Measurements from ENCODE around the gene BRD7.

BRD7 gene

DNA sequence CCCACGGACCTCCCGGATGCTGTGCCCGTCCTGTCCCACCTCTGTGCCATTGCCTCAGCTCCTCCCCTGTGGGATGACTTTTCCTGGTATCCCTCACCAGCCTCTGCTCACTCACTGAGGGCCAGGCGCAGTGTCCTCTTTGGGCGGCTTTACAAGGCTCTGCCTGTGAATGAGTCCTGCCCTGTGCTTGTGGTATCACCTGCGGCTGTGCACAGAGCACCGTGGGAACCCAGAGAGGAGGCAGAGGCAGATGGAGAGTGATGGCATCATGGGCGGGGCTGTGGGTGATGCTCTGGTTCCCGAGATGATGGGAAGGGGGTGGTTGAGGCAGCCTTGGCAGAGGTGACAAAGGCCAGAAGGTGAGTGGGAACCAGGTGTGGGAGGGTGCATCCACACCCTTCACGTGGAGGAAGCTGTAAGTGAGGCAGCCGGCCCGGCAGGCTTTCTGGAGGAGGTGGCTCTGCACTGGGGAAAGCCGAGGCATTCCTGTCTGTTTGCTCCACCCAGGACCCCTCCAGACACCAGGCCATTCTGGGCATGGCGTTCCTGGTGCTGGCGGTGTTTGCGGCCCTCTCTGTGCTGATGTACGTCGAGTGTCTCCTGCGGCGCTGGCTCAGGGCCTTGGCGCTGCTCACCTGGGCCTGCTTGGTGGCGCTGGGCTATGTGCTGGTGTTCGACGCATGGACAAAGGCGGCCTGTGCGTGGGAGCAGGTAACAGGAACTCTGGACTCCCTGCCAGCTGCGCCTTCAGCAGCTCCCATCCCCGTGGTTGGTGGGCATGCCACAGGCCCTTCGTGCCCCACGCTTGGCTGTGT lies 78.6 kb downstream of the BRD7 start:
- no peak for DNase-seq (ENCODE audit: extremely low read depth, insufficient read length)
- TF ChIP-seq, protein P1, sequence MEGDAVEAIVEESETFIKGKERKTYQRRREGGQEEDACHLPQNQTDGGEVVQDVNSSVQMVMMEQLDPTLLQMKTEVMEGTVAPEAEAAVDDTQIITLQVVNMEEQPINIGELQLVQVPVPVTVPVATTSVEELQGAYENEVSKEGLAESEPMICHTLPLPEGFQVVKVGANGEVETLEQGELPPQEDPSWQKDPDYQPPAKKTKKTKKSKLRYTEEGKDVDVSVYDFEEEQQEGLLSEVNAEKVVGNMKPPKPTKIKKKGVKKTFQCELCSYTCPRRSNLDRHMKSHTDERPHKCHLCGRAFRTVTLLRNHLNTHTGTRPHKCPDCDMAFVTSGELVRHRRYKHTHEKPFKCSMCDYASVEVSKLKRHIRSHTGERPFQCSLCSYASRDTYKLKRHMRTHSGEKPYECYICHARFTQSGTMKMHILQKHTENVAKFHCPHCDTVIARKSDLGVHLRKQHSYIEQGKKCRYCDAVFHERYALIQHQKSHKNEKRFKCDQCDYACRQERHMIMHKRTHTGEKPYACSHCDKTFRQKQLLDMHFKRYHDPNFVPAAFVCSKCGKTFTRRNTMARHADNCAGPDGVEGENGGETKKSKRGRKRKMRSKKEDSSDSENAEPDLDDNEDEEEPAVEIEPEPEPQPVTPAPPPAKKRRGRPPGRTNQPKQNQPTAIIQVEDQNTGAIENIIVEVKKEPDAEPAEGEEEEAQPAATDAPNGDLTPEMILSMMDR (IDR thresholded peaks at IDR 0.05; ENCODE audit: insufficient read depth, low read length, poor library complexity, severe bottlenecking) = no peak
- no peak overlapping the region for H3K4me3 ChIP-seq (replicated peaks; ENCODE audit: low read depth, low read length)
- H3K36me3 ChIP-seq (ENCODE audit: control insufficient read depth, insufficient read depth, low read length) = peaks cover 49% of the 10 kb centered on the region
- no peaks in the 10 kb centered on the region for H3K27me3 ChIP-seq (replicated peaks; ENCODE audit: control insufficient read depth, insufficient read depth, low read length)

DNA sequence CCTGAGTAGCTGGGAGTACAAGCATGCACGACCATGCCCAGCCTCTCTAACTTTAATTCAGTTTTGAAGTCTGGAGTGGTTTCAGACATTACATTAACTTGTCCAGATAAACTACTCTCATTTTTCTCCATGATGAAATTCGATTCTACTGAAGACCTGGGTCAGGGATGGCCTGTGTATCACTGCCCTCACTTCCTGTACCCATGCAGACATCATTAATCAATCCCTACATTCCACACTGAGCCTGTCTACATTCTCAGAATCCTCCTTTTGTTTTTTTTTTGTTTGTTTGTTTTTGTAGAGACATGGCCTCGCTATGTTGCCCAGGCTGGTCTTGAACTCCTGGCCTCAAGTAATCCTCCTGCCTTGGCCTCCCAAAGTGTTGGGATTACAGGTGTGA lies 79.9 kb downstream of the BRD7 start:
- no peak overlapping the region for H3K4me3 ChIP-seq (replicated peaks; ENCODE audit: low read depth, low read length)
- no peaks in the 10 kb centered on the region for H3K27me3 ChIP-seq (replicated peaks; ENCODE audit: control insufficient read depth, insufficient read depth, low read length)
- no peak for DNase-seq (ENCODE audit: extremely low read depth, insufficient read length)
- TF ChIP-seq, protein P1 (IDR thresholded peaks at IDR 0.05; ENCODE audit: insufficient read depth, low read length, poor library complexity, severe bottlenecking) = no peak
- peaks cover 44% of the 10 kb centered on the region for H3K36me3 ChIP-seq (ENCODE audit: control insufficient read depth, insufficient read depth, low read length)

DNA sequence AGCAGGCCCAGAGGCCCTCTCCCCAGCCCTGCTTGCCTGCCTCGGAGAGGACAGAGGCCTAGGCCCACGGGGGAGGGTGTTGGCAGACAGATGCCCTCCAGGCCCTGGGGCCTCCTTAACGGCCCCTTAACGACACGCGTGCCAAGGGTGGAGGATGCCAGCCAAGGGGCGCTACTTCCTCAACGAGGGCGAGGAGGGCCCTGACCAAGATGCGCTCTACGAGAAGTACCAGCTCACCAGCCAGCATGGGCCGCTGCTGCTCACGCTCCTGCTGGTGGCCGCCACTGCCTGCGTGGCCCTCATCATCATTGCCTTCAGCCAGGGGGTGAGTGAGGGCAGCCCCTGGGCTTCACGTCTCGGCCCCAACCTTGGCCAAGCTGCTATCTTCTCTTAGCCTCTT lies 80.8 kb downstream of the BRD7 start:
- no peak for DNase-seq (ENCODE audit: extremely low read depth, insufficient read length)
- no peaks in the 10 kb centered on the region for H3K27me3 ChIP-seq (replicated peaks; ENCODE audit: control insufficient read depth, insufficient read depth, low read length)
- H3K4me3 ChIP-seq (replicated peaks; ENCODE audit: low read depth, low read length) = no peak overlapping the region
- TF ChIP-seq, protein P1 (IDR thresholded peaks at IDR 0.05; ENCODE audit: insufficient read depth, low read length, poor library complexity, severe bottlenecking) = no peak
- peaks cover 40% of the 10 kb centered on the region for H3K36me3 ChIP-seq (ENCODE audit: control insufficient read depth, insufficient read depth, low read length)

DNA sequence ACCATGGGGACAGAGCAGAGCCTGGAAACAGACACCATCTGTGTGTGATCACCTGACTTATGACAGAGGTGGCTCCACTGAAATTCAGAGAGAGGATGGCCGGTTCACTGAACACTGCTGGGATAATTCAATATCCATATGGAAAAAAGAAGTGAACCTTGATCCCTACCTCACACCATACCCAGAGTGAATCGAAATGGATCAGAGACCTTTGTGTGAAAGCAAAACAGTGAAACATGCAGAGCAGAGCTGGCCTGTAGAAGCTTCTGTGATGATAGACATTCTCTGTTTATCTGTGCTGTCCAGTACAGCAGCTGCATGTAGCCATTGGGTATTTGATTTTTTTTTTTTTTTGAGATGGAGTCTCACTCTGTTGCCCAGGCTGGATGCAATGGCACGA lies 82.1 kb downstream of the BRD7 start:
- H3K4me3 ChIP-seq (replicated peaks; ENCODE audit: low read depth, low read length) = no peak overlapping the region
- H3K27me3 ChIP-seq (replicated peaks; ENCODE audit: control insufficient read depth, insufficient read depth, low read length) = no peaks in the 10 kb centered on the region
- TF ChIP-seq, protein P1 (IDR thresholded peaks at IDR 0.05; ENCODE audit: insufficient read depth, low read length, poor library complexity, severe bottlenecking) = no peak
- no peak for DNase-seq (ENCODE audit: extremely low read depth, insufficient read length)
- peaks cover 33% of the 10 kb centered on the region for H3K36me3 ChIP-seq (ENCODE audit: control insufficient read depth, insufficient read depth, low read length)

DNA sequence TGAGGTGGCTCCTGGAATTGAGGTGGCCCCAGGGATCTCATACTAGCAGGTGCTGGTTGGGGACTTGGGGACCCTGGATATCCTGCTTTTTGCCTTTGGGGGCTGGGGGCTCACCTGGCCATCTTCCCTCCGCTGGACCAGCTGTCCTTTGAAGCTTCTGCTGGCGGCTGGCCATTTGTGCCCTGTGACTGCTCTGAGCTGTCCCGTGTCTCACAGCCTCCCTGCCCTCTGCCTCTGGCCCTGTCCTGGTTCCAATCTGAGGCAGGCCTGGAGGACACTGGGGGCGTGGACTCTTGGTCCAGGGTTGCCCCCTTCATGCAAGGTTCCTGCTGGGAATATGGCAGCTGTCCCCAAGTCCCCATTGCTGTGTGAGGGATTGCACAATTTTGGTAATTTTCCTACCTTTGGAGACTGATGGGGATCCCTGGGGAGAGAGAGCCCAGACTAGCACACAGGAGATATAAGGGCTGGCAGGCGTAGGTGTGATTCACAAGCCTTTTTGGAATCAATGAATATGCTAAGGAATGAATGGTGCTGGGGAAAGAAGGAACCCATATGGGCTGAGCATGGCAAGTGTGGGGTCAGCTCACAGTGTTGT lies 83.3 kb downstream of the BRD7 start:
- TF ChIP-seq, protein P1 (IDR thresholded peaks at IDR 0.05; ENCODE audit: insufficient read depth, low read length, poor library complexity, severe bottlenecking) = no peak
- DNase-seq (ENCODE audit: extremely low read depth, insufficient read length) = no peak
- H3K4me3 ChIP-seq (replicated peaks; ENCODE audit: low read depth, low read length) = no peak overlapping the region
- no peaks in the 10 kb centered on the region for H3K27me3 ChIP-seq (replicated peaks; ENCODE audit: control insufficient read depth, insufficient read depth, low read length)
- peaks cover 28% of the 10 kb centered on the region for H3K36me3 ChIP-seq (ENCODE audit: control insufficient read depth, insufficient read depth, low read length)

Measured in GM06990 (cell line).